Measurements from ENCODE around the gene NRL. TPM values are rescaled to one million over a fixed set of nuclear protein-coding genes. Genes with fewer than 3 reads are reported as not detected.

Gene NRL
- total RNA-seq, 4 donors from 2014 or later = 0.79 to 4.5 (median 3.3) TPM

DNA sequence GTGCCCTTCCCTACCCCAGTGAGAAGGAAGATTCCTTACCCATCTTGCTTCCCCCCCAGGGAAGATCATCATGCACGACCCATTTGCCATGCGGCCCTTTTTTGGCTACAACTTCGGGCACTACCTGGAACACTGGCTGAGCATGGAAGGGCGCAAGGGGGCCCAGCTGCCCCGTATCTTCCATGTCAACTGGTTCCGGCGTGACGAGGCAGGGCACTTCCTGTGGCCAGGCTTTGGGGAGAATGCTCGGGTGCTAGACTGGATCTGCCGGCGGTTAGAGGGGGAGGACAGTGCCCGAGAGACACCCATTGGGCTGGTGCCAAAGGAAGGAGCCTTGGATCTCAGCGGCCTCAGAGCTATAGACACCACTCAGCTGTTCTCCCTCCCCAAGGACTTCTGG is 11.3 kb downstream of the NRL start:
- Histone ChIP-seq H3K9me3 (no peaks in the 10 kb centered on the region), H3K27me3 (no peaks in the 10 kb centered on the region), H3K36me3 (peaks cover 0 to 57% (median 6%) of the 10 kb centered on the region in 3 donors), H3K4me3 (no peak overlapping the region), H3K27ac (no peak overlapping the region), H3K4me1 (peaks cover 0 to 5% (median 0%) of the 10 kb centered on the region in 3 donors)
- TF ChIP-seq, protein P1, sequence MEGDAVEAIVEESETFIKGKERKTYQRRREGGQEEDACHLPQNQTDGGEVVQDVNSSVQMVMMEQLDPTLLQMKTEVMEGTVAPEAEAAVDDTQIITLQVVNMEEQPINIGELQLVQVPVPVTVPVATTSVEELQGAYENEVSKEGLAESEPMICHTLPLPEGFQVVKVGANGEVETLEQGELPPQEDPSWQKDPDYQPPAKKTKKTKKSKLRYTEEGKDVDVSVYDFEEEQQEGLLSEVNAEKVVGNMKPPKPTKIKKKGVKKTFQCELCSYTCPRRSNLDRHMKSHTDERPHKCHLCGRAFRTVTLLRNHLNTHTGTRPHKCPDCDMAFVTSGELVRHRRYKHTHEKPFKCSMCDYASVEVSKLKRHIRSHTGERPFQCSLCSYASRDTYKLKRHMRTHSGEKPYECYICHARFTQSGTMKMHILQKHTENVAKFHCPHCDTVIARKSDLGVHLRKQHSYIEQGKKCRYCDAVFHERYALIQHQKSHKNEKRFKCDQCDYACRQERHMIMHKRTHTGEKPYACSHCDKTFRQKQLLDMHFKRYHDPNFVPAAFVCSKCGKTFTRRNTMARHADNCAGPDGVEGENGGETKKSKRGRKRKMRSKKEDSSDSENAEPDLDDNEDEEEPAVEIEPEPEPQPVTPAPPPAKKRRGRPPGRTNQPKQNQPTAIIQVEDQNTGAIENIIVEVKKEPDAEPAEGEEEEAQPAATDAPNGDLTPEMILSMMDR (IDR thresholded peaks at IDR 0.05) = no peak
- no peak for TF ChIP-seq POLR2A (IDR thresholded peaks at IDR 0.05)
- intact Hi-C loops (cut with DNase I) = loop anchor here (5.0 kb wide), 1 partner anchor 46 kb away; no protein-coding TSS in a partner anchor
- WGBS, 2 donors = 87 to 93% methylated on average over 3 of the region's 13 CpGs
- DNase-seq = no peak

DNA sequence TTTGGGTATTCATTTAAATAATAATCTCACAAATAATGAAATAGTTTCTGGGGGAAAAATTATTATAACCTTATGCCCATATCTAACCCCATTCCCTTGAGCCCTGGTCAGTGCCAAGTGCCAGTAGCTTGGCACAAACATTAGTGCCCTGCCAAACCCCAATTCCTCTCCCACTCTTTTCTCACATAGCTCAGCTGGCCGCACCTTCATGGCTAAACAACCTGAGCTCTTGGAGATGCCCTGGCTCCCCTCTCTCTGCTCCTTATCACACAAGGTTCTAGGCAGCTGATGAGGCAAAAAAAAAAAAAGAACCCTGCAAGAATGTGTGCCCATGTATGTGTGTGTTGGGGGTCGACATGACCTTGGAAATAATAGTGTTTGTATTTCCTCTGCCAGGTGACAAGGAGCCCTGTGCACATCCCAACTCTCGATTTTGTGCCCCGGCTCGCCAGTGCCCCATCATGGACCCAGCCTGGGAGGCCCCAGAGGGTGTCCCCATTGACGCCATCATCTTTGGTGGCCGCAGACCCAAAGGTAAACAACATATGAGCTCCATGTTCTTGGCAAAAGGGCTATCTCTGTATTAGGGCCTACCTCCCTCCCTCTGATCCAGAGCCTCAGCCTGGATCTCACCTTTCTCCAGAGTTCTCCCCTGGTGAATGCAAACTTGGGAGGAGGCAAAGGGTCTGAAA is 12.2 kb downstream of the NRL start:
- H3K4me3 ChIP-seq = no peak overlapping the region
- no peak for DNase-seq
- TF ChIP-seq, protein P1 (IDR thresholded peaks at IDR 0.05) = no peak
- no peak for TF ChIP-seq POLR2A (IDR thresholded peaks at IDR 0.05)
- H3K4me1 ChIP-seq = peaks cover 0 to 4% (median 0%) of the 10 kb centered on the region in 3 donors
- intact Hi-C loops (cut with DNase I) = loop anchor here (5.0 kb wide), 1 partner anchor 45 kb away; no protein-coding TSS in a partner anchor
- H3K27me3 ChIP-seq = no peaks in the 10 kb centered on the region
- H3K27ac ChIP-seq = no peak overlapping the region
- H3K9me3 ChIP-seq = no peaks in the 10 kb centered on the region
- WGBS, 2 donors = 90 to 96% methylated on average over 5 to 6 of the region's 7 CpGs
- peaks cover 0 to 66% (median 6%) of the 10 kb centered on the region in 3 donors for H3K36me3 ChIP-seq

DNA sequence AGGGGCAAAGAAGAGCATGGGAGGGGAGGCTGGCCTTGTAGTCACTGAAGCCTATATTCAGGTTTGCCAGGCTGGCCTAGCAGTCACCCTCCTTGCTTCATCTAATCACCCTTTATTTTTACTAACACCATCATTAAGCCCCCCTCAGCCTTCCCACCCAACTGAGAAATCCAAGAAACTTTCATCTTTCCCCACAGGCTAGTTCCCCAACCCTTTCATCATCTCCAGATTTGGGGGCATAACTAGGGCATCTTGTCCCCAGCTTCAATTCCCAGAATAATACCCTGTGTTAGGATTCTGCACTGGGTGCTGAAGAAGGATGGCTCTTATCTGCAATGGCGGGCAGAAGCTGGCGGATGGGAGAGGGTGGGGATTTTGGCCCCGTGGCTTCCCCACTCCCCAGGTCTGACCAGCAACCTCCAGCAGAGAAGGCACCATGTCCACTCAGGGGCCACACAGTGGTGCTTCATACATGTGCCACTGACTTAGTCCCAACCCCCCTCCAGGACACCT is 13.7 kb downstream of the NRL start:
- H3K9me3 ChIP-seq = no peaks in the 10 kb centered on the region
- WGBS, 2 donors = no CpG with 5 or more reads among the region's 3 CpGs
- TF ChIP-seq POLR2A (IDR thresholded peaks at IDR 0.05) = no peak
- TF ChIP-seq, protein P1 (IDR thresholded peaks at IDR 0.05) = no peak
- no peak overlapping the region for H3K4me3 ChIP-seq
- intact Hi-C loops (cut with DNase I) = loop anchor here (5.0 kb wide), 1 partner anchor 44 kb away; no protein-coding TSS in a partner anchor
- H3K4me1 ChIP-seq = no peaks in the 10 kb centered on the region
- no peak for DNase-seq
- no peak overlapping the region for H3K27ac ChIP-seq
- H3K36me3 ChIP-seq = peaks cover 0 to 66% (median 6%) of the 10 kb centered on the region in 3 donors
- no peaks in the 10 kb centered on the region for H3K27me3 ChIP-seq

DNA sequence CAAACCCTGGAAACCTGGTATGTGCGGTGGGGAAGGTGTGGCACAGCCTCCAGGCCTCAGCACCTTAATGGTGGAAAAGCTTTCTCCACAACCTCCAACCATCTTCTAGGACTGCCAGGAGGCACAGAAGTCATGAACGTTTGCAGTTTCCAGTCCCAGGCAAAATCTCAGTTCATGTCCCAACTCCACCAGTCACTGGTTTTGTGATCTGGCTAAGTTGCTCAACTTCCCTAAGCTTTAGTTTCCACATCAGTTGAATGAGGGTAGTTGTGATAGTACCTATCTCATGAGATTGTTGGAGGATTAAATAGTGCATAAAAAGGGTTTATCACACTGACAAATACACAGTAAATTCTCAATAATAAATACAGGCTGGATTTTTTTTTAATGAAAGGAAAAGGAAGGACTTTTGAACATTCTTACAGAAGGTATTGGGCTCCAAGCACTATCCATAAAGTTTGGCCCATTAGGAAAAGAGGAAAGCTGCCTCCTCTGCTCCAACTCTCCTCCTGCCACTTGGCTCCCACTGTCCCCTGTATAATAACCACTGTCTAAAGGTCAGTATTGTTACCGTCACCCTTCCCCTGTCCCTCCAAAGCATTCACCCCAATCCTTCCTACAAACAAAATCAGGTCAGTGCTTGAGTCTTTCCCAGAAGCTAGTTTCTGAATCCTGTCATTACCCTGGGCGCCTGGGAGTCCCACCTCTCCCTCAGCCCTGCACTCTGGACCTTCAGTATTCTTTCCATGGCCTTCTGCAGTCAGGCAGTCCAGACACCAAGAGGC is 14.4 kb downstream of the NRL start:
- DNase-seq = no peak
- no peak overlapping the region for H3K27ac ChIP-seq
- peaks cover 0 to 66% (median 6%) of the 10 kb centered on the region in 3 donors for H3K36me3 ChIP-seq
- H3K9me3 ChIP-seq = no peaks in the 10 kb centered on the region
- no peaks in the 10 kb centered on the region for H3K27me3 ChIP-seq
- no peak overlapping the region for H3K4me3 ChIP-seq
- TF ChIP-seq POLR2A (IDR thresholded peaks at IDR 0.05) = no peak
- TF ChIP-seq, protein P1 (IDR thresholded peaks at IDR 0.05) = no peak
- intact Hi-C loops (cut with DNase I) = loop anchor here (5.0 kb wide), 1 partner anchor 43 kb away; no protein-coding TSS in a partner anchor
- H3K4me1 ChIP-seq = peaks cover 4 to 5% (median 4%) of the 10 kb centered on the region in 3 donors
- 67 to 92% methylated on average over 3 to 4 of the region's 4 CpGs for WGBS, 2 donors
